Vagina (tissue), 2 donors: Measurements from ENCODE around the gene ITGAE.

Experiments
- CTCF ChIP-seq, 3 experiments: fragments of 450-650 bp in 2 of 3; fragments of 200-600 bp in 1 of 3; sonication (generic) in 1 of 3; IDR thresholded peaks; one replicate each; pipeline ENCODE4 v1.5.1; 2017 to 2019; ENCODE audit warnings: antibody characterized with exemption in 3 of 3, mild to moderate bottlenecking in 2 of 3, moderate library complexity in 2 of 3
- POLR2A ChIP-seq, 2 donors: fragments of 450-650 bp; IDR thresholded peaks; one replicate each; pipeline ENCODE4 v1.6.1; 2017; ENCODE audit warnings: antibody characterized with exemption in 2 of 2, mild to moderate bottlenecking in 2 of 2, moderate library complexity in 2 of 2
- POLR2AphosphoS5 ChIP-seq, 2 donors: sonication (generic); formaldehyde crosslinking; IDR thresholded peaks; one replicate each; pipeline ENCODE4 v1.9.0; 2017; ENCODE audit warnings: antibody characterized with exemption in 2 of 2, mild to moderate bottlenecking in 2 of 2, low read depth in 1 of 2; ENCODE audit not compliant: insufficient read depth in 1 of 2

DNA sequence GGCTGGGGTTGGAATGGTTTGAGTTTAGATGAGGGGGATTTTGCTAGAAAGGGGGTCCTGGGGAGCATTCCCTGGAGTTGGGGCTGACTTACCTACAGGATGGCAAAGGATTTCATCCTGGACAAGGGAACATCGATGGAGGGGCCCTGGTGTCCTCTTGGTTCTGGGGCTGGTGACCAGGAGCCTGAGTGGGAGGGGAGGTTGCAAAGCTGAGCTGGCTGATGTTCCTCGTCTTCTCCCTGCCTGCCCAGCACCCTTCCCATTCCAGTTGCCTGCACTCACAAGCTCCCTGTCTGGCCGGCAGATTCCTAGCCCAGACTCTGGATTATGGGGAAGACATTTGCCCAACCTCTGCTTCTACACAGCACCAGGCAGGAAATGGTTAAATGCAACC lies 37.2 kb downstream of the ITGAE start:
- TF ChIP-seq POLR2A (IDR thresholded peaks at IDR 0.05) (no peak), CTCF (IDR thresholded peaks at IDR 0.05) (no peak), POLR2AphosphoS5 (IDR thresholded peaks at IDR 0.05; ENCODE audit: insufficient read depth in 1 of 2, low read depth in 1 of 2) (no peak)
